Measurements from ENCODE around the gene PRPF18.

DNA sequence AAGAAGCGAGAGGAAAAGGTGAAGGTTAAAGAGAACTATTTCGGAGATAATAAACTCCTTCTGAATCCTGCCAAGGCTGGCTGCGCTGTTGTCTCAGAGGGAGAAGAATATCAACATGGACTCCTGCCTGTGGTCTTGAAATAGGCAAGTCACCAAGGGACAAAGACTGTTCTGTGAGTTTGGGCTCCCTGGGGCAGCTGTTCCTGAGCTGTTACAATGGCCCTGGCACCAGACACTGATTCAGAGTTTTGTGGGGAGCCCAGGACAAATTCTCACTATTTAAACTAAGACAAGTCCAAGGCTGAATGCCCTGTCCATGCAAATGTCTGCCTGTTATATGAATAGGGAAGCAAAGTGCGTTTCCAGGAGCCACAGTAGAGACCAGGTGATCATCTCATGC, 81.4 kb downstream of the PRPF18 start:
- no peak for TF ChIP-seq POLR2A (IDR thresholded peaks at IDR 0.05)
- TF ChIP-seq, protein P1, sequence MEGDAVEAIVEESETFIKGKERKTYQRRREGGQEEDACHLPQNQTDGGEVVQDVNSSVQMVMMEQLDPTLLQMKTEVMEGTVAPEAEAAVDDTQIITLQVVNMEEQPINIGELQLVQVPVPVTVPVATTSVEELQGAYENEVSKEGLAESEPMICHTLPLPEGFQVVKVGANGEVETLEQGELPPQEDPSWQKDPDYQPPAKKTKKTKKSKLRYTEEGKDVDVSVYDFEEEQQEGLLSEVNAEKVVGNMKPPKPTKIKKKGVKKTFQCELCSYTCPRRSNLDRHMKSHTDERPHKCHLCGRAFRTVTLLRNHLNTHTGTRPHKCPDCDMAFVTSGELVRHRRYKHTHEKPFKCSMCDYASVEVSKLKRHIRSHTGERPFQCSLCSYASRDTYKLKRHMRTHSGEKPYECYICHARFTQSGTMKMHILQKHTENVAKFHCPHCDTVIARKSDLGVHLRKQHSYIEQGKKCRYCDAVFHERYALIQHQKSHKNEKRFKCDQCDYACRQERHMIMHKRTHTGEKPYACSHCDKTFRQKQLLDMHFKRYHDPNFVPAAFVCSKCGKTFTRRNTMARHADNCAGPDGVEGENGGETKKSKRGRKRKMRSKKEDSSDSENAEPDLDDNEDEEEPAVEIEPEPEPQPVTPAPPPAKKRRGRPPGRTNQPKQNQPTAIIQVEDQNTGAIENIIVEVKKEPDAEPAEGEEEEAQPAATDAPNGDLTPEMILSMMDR (IDR thresholded peaks at IDR 0.05) = no peak
- TF ChIP-seq POLR2AphosphoS5 (IDR thresholded peaks at IDR 0.05) = no peak
